ENCODE data around the gene PEX3. TPM values are rescaled to one million over a fixed set of nuclear protein-coding genes. Genes with fewer than 3 reads are reported as not detected.

PEX3 gene
- total RNA-seq, 3 donors from 2014 or later = 22.3 to 26.5 (median 25.5) TPM

DNA sequence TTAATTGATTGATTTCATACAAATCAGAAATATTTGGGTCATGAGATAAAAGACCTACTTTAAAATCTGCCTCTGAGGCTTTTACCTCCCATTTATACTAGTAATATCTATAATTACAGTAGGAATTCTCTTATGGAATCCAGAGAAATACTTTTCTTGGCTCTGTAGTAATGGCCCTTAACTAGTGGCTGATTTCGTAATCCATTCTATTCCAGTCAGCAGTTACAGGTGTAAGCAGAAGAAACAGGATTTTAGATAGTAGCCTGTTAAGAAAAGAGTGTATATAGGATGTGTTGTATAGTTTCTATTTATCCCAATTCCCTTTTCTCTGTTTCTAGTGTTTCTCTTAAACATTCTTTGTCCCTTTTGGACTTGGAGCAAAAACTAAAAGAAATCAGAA lies 21.2 kb downstream of the PEX3 start:
- ATAC-seq = no peak

DNA sequence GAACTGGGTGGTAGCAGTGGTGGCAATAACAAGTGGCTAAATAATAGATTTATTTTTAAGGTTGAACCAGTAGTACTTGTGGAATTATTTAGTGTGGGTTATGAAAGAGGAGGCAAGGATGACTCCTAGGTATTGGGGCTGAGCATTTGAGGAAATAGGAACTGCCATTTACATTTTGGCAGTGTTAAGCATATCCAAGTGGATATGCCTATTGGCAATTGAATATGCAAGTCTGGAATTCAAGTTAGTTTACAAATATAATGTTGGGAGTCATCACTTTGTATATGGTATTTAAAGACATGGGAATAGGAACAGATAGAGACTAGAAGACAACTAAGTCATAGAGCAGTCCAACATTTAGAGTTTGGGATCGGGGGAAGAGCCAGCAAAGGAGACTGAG lies 25.9 kb downstream of the PEX3 start:
- H3K9me3 Mint-ChIP-seq = no peaks in the 10 kb centered on the region
- ATAC-seq (no peak), DNase-seq (no peak)
- H3K4me1 Mint-ChIP-seq (ENCODE audit: low read depth) = no peaks in the 10 kb centered on the region
- no peaks in the 10 kb centered on the region for H3K27me3 Mint-ChIP-seq (ENCODE audit: low read depth)
- H3K4me3 Mint-ChIP-seq = no peak overlapping the region
- H3K36me3 Mint-ChIP-seq (ENCODE audit: insufficient read depth) = peaks cover 49% of the 10 kb centered on the region

More for the DNA sequence above, 21.2 kb downstream of the PEX3 start:
- Mint-ChIP-seq H3K36me3 (ENCODE audit: insufficient read depth) (peaks cover 57% of the 10 kb centered on the region), H3K4me1 (ENCODE audit: low read depth) (no peaks in the 10 kb centered on the region), H3K4me3 (no peak overlapping the region), H3K27me3 (ENCODE audit: low read depth) (no peaks in the 10 kb centered on the region), H3K9me3 (no peaks in the 10 kb centered on the region)
- no peak for DNase-seq

DNA sequence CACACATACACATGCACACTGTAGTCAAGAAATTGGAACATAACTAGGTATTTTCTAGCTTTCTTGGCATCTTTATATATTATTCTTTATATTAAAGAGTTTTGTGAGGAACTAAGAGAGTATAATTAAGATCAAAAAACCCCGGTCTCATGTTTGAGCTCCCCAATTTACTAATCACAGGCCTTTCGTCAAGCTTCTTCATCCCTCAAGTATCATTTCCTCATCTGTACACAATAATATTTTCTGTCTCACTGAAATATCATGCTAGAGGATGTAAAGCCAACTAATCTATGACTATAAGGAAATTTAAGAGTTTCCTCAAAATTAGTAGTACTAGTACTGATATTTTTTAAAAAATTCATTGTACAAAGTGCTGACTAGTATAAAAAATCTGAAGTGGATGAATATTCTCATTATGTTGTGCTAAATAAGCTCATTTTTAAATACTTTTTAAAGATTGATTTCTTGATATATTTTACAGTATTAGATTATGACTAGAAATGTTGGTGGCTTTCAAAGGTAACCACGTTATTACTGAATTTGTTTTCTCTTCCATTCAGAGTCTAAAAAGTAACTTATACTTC lies 28.0 kb downstream of the PEX3 start:
- peaks cover 32% of the 10 kb centered on the region for H3K36me3 Mint-ChIP-seq (ENCODE audit: insufficient read depth)
- no peak for DNase-seq

GRCh38 chr6:143482593-143482992 lies 32.0 kb downstream of the PEX3 start:
- ATAC-seq (no peak), DNase-seq (no peak)
- Mint-ChIP-seq H3K27me3 (ENCODE audit: low read depth) (no peaks in the 10 kb centered on the region), H3K9me3 (no peaks in the 10 kb centered on the region), H3K4me1 (ENCODE audit: low read depth) (no peaks in the 10 kb centered on the region), H3K4me3 (no peak overlapping the region), H3K36me3 (ENCODE audit: insufficient read depth) (peaks cover 11% of the 10 kb centered on the region)

More for the DNA sequence above, 28.0 kb downstream of the PEX3 start:
- Mint-ChIP-seq H3K4me3 (no peak overlapping the region), H3K4me1 (ENCODE audit: low read depth) (no peaks in the 10 kb centered on the region), H3K27me3 (ENCODE audit: low read depth) (no peaks in the 10 kb centered on the region), H3K9me3 (no peaks in the 10 kb centered on the region)
- ATAC-seq = no peak

- no peaks in the 10 kb centered on the region for H3K27me3 Mint-ChIP-seq (ENCODE audit: low read depth)
- H3K4me1 Mint-ChIP-seq (ENCODE audit: low read depth) = no peaks in the 10 kb centered on the region
- ATAC-seq (no peak), DNase-seq (no peak)
- H3K4me3 Mint-ChIP-seq = no peak overlapping the region
- H3K9me3 Mint-ChIP-seq = no peaks in the 10 kb centered on the region
- H3K36me3 Mint-ChIP-seq (ENCODE audit: insufficient read depth) = peaks cover 10% of the 10 kb centered on the region
These were observed 35.4 kb downstream of the PEX3 start for GRCh38 chr6:143485967-143486366.

GRCh38 chr6:143486752-143487151 lies 36.1 kb downstream of the PEX3 start:
- H3K4me3 Mint-ChIP-seq = no peak overlapping the region
- ATAC-seq (no peak), DNase-seq (no peak)
- H3K9me3 Mint-ChIP-seq = no peaks in the 10 kb centered on the region
- no peaks in the 10 kb centered on the region for H3K27me3 Mint-ChIP-seq (ENCODE audit: low read depth)
- no peaks in the 10 kb centered on the region for H3K4me1 Mint-ChIP-seq (ENCODE audit: low read depth)
- H3K36me3 Mint-ChIP-seq (ENCODE audit: insufficient read depth) = peaks cover 10% of the 10 kb centered on the region

DNA sequence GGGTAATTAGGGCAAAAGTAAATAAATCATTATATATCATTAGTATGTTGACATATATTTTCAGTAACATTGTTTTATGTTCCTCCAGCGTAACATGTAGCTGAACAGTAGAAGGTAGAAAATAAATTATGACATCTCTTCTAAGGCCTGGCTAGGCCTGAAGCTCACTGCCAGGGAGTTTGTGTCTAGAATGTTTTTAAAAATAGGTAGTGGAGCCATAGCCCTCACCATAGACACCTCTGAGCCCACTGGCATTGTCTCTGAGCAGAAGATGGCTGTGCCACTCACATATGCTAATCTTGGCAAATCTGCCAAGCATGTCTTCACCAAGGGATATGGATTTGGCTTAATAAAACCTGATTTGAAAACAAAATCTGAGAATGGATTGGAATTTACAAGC lies 39.6 kb downstream of the PEX3 start:
- H3K27me3 Mint-ChIP-seq (ENCODE audit: low read depth) = no peaks in the 10 kb centered on the region
- no peak overlapping the region for H3K4me3 Mint-ChIP-seq
- H3K36me3 Mint-ChIP-seq (ENCODE audit: insufficient read depth) = peaks cover 21% of the 10 kb centered on the region
- H3K4me1 Mint-ChIP-seq (ENCODE audit: low read depth) = no peaks in the 10 kb centered on the region
- no peak for ATAC-seq
- H3K9me3 Mint-ChIP-seq = no peaks in the 10 kb centered on the region
- no peak for DNase-seq

GRCh38 chr6:143490775-143491174 lies 40.2 kb downstream of the PEX3 start:
- no peak for ATAC-seq
- Mint-ChIP-seq H3K4me1 (ENCODE audit: low read depth) (no peaks in the 10 kb centered on the region), H3K27me3 (ENCODE audit: low read depth) (no peaks in the 10 kb centered on the region), H3K4me3 (no peak overlapping the region), H3K36me3 (ENCODE audit: insufficient read depth) (peaks cover 21% of the 10 kb centered on the region), H3K9me3 (no peaks in the 10 kb centered on the region)
- DNase-seq = no peak

GRCh38 chr6:143496974-143497373 lies 46.4 kb downstream of the PEX3 start:
- Mint-ChIP-seq H3K4me3 (no peak overlapping the region), H3K27me3 (ENCODE audit: low read depth) (no peaks in the 10 kb centered on the region), H3K4me1 (ENCODE audit: low read depth) (peaks cover 16% of the 10 kb centered on the region), H3K36me3 (ENCODE audit: insufficient read depth) (peaks cover 33% of the 10 kb centered on the region), H3K9me3 (no peaks in the 10 kb centered on the region)
- DNase-seq (no peak), ATAC-seq (no peak)

DNA sequence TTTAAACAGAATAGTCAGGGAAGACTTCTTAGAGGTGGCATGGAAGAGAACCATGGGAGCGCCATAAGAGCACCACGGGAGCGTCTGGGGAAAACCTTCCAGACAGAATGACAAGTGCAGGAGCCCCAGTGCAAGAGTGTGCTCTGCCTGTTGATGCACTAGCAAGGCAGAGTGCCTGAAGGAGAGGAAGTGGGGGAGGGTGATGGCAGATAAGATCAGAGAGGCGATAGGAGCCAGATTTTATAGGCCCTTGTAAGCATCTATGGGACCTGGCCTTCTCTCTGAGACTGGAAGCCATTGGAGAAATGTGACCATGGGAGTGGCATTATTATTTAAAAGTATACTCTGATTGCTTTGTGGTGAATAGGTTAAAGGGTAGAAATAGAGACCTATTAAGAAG lies 47.8 kb downstream of the PEX3 start:
- no peaks in the 10 kb centered on the region for H3K27me3 Mint-ChIP-seq (ENCODE audit: low read depth)
- no peak for DNase-seq
- peak in 1 of 2 donors; percentile 48 for ATAC-seq

GRCh38 chr6:143501851-143502250 lies 51.2 kb downstream of the PEX3 start:
- Mint-ChIP-seq H3K27me3 (ENCODE audit: low read depth) (no peaks in the 10 kb centered on the region), H3K9me3 (no peaks in the 10 kb centered on the region), H3K4me3 (no peak overlapping the region), H3K4me1 (ENCODE audit: low read depth) (peaks cover 16% of the 10 kb centered on the region), H3K36me3 (ENCODE audit: insufficient read depth) (peaks cover 32% of the 10 kb centered on the region)
- no peak for DNase-seq
- no peak for ATAC-seq

More for the DNA sequence above, 47.8 kb downstream of the PEX3 start:
- Mint-ChIP-seq H3K9me3 (no peaks in the 10 kb centered on the region), H3K4me1 (ENCODE audit: low read depth) (peaks cover 16% of the 10 kb centered on the region), H3K36me3 (ENCODE audit: insufficient read depth) (peaks cover 29% of the 10 kb centered on the region), H3K4me3 (no peak overlapping the region)

DNA sequence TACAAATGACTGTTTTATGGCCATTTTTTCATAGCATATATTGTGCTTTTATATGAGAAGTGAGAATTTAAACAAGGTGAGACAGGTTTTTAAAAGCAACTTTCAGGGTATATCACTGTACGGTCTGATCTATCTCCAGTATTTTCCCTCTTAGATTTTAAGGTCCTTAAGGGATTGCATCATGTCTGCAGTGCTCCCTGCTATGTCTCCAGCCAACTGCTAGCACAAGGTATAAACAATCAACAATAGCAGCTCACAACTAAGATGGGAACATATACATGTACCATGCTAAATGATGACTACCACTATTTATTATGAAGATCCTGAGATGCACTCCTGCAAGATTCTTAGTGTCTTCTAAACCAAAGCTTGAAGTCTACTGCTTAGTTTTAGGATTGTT lies 53.8 kb downstream of the PEX3 start:
- no peak for ATAC-seq
- Mint-ChIP-seq H3K36me3 (ENCODE audit: insufficient read depth) (peaks cover 26% of the 10 kb centered on the region), H3K4me1 (ENCODE audit: low read depth) (peaks cover 3% of the 10 kb centered on the region)

GRCh38 chr6:143505111-143505510 lies 54.5 kb downstream of the PEX3 start:
- H3K36me3 Mint-ChIP-seq (ENCODE audit: insufficient read depth) = peaks cover 20% of the 10 kb centered on the region
- H3K27me3 Mint-ChIP-seq (ENCODE audit: low read depth) = no peaks in the 10 kb centered on the region
- DNase-seq (no peak), ATAC-seq (peak in 1 of 2 donors; percentile 43)
- peaks cover 7% of the 10 kb centered on the region for H3K4me1 Mint-ChIP-seq (ENCODE audit: low read depth)
- no peaks in the 10 kb centered on the region for H3K9me3 Mint-ChIP-seq
- H3K4me3 Mint-ChIP-seq = no peak overlapping the region

More for the DNA sequence above, 53.8 kb downstream of the PEX3 start:
- Mint-ChIP-seq H3K4me3 (no peak overlapping the region), H3K9me3 (no peaks in the 10 kb centered on the region), H3K27me3 (ENCODE audit: low read depth) (no peaks in the 10 kb centered on the region)
- DNase-seq = no peak

GRCh38 chr6:143505537-143505936 lies 54.9 kb downstream of the PEX3 start:
- peak in 1 of 2 donors; percentile 41 for ATAC-seq

GRCh38 chr6:143506199-143506598 lies 55.6 kb downstream of the PEX3 start:
- H3K4me1 Mint-ChIP-seq (ENCODE audit: low read depth) = peaks cover 15% of the 10 kb centered on the region
- H3K4me3 Mint-ChIP-seq = no peak overlapping the region
- no peaks in the 10 kb centered on the region for H3K9me3 Mint-ChIP-seq
- H3K36me3 Mint-ChIP-seq (ENCODE audit: insufficient read depth) = peaks cover 18% of the 10 kb centered on the region
- ATAC-seq (no peak), DNase-seq (no peak)
- H3K27me3 Mint-ChIP-seq (ENCODE audit: low read depth) = no peaks in the 10 kb centered on the region

More at GRCh38 chr6:143505537-143505936, 54.9 kb downstream of the PEX3 start:
- Mint-ChIP-seq H3K27me3 (ENCODE audit: low read depth) (no peaks in the 10 kb centered on the region), H3K9me3 (no peaks in the 10 kb centered on the region), H3K4me3 (no peak overlapping the region), H3K36me3 (ENCODE audit: insufficient read depth) (peaks cover 19% of the 10 kb centered on the region), H3K4me1 (ENCODE audit: low read depth) (peaks cover 9% of the 10 kb centered on the region)
- DNase-seq = no peak

Data from activated T-cell treated with anti-CD3 and anti-CD28 coated beads, Interleukin-2, amount 50 U/mL, for 4 hours (primary cell).